Measurements from ENCODE around the gene CMKLR1. TPM values are rescaled to one million over a fixed set of nuclear protein-coding genes. Genes with fewer than 3 reads are reported as not detected.

Gene CMKLR1
- total and polyA plus RNA-seq, 9 of the 15 experiments (the other 6 are each of a cell fraction or from before 2014, with no cell fraction given) = 0.11 to 1.4 (median 0.20) TPM

GRCh38 chr12:108380382-108380781, 41.3 kb upstream of the CMKLR1 start:
- Histone ChIP-seq H4K20me1 (replicated peaks; ENCODE audit: control insufficient read depth, insufficient read depth, low read length) (no peaks in the 10 kb centered on the region), H3K36me3 (ENCODE audit: control insufficient read depth, insufficient read depth, low read length) (no peaks in the 10 kb centered on the region), H3K9me1 (ENCODE audit: control insufficient read depth, insufficient read depth, low read length) (no peaks in the 10 kb centered on the region), H2AFZ (ENCODE audit: low read depth, low read length) (no peak overlapping the region), H3K9ac (ENCODE audit: insufficient read depth in 1 of 2, low read depth in 2 of 2, low read length in 2 of 2) (no peak overlapping the region), H3K27me3 (ENCODE audit: control insufficient read depth in 2 of 2, insufficient read depth in 2 of 2, low read length in 2 of 2) (no peaks in the 10 kb centered on the region), H3K4me3 (no peak overlapping the region), H3K4me2 (ENCODE audit: insufficient read depth, low read length) (no peak overlapping the region), H3K9me3 (replicated peaks; ENCODE audit: control insufficient read depth, insufficient read depth, low read depth, low read length) (no peaks in the 10 kb centered on the region), H3K79me2 (ENCODE audit: control insufficient read depth, insufficient read depth, low read length) (no peaks in the 10 kb centered on the region), H3K27ac (ENCODE audit: extremely low read depth, low read depth, low read length) (no peak overlapping the region), H3K4me1 (replicated peaks in 1 of 2; ENCODE audit: control insufficient read depth in 2 of 2, insufficient read depth in 2 of 2, low read length in 2 of 2) (no peaks in the 10 kb centered on the region)
- intact Hi-C loops (cut with micrococcal nuclease) = no loop called here
- CTCF ChIA-PET (ENCODE audit: low intra/inter-chr PET ratio) = no interaction called here
- no peak for FAIRE-seq
- no TSS peak for BruUV-seq (replicated peaks)
- in situ Hi-C loops (cut with MboI) = no loop called here
- POLR2A ChIA-PET = interaction anchor here (0.8 kb wide), 1 partner anchor 20 kb away, joined by 4 read pairs; no protein-coding TSS in a partner anchor
- DNase-seq (ENCODE audit: extremely low read depth in 1 of 4, low spot score in 3 of 4) = no peak
- no peak for TF ChIP-seq SRSF1 (IDR thresholded peaks at IDR 0.05; ENCODE audit: low read depth, low read length)
- TF ChIP-seq HDAC3 (IDR thresholded peaks at IDR 0.05; ENCODE audit: borderline replicate concordance, partially characterized antibody) = no peak
- peak; percentile 15; the same call in 1 of the 2 replicates for TF ChIP-seq ATF3 (IDR thresholded peaks at IDR 0.05)
- no peak for TF ChIP-seq ATF3 (CRISPR knock-in tag; conservative IDR thresholded peaks at IDR 0.05)
- TF ChIP-seq ETS2 (tag; IDR thresholded peaks at IDR 0.05; ENCODE audit: borderline replicate concordance, poor library complexity, severe bottlenecking) = no peak
- no peak for TF ChIP-seq BCL6 (CRISPR knock-in tag; IDR thresholded peaks at IDR 0.05)
- TF ChIP-seq ZFP36 (IDR thresholded peaks at IDR 0.05; ENCODE audit: low read depth, low read length, partially characterized antibody) = no peak
- no peak for TF ChIP-seq FOXJ2 (tag; IDR thresholded peaks at IDR 0.05)
- TF ChIP-seq HSF4 (CRISPR knock-in tag; IDR thresholded peaks at IDR 0.05; ENCODE audit: borderline replicate concordance) = no peak
- ATAC-seq = no peak

Data from K562 (cell line).